GM12872 (cell line): ENCODE measurements around the gene SCP2D1.

Experiments
- CTCF ChIP-seq: IDR thresholded peaks from 3 replicates; pipeline ENCODE4 v1.5.1; 2011; ENCODE audit warnings: low read depth, mild to moderate bottlenecking, low read length, moderate library complexity; ENCODE audit not compliant: insufficient read depth

Gene SCP2D1

GRCh38 chr20:18781509-18781908, 32.1 kb upstream of the SCP2D1 start:
- TF ChIP-seq CTCF = no peak

DNA sequence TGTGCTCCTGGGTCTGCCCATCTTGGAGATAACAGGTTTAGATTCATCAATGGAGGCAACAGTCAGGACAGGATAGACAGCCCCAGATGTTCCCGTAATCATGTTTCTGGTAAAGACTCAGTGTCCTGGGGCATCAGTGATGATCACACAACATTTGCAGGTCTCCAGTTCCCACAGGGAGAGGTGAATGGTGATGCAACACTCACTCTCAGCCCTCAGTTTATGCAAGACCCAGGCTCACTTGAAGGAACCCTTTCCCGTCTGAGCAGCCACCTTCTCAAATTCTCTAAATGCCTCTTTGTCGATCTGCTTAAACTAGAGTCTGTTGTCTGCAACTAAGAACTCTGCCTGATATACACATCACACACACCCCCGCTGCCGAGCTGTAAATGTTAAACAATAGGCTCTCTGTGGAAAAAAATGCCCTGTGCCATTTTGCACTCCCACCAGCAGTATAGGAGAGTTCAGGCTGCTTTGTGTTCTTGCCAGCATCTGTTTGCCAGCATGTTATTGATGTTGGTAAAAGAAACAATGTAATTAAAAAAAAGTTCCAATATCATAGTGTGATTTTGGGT, 30.1 kb upstream of the SCP2D1 start:
- no peak for TF ChIP-seq CTCF

- no peak for TF ChIP-seq CTCF
Measured at GRCh38 chr20:18788021-18788420, 25.6 kb upstream of the SCP2D1 start.

DNA sequence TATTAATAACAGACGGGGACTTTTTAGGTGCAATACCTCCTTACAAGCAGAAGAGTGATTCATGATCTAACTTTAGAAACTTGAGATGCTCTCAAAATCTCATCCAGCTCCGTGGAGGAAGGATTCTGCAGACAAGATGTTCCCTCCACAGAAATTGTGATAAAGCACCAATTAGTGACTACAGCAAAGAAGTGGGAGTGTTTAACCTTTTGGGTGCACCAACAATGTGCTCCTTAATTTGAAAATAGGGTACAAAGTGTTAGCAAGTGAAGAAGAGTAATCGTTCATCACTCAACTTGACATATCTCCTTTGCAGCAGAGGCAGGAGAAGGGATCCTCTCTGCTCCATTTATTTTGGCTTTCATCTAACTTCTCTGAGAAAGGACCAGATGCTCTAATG, 22.8 kb upstream of the SCP2D1 start:
- no peak for TF ChIP-seq CTCF

DNA sequence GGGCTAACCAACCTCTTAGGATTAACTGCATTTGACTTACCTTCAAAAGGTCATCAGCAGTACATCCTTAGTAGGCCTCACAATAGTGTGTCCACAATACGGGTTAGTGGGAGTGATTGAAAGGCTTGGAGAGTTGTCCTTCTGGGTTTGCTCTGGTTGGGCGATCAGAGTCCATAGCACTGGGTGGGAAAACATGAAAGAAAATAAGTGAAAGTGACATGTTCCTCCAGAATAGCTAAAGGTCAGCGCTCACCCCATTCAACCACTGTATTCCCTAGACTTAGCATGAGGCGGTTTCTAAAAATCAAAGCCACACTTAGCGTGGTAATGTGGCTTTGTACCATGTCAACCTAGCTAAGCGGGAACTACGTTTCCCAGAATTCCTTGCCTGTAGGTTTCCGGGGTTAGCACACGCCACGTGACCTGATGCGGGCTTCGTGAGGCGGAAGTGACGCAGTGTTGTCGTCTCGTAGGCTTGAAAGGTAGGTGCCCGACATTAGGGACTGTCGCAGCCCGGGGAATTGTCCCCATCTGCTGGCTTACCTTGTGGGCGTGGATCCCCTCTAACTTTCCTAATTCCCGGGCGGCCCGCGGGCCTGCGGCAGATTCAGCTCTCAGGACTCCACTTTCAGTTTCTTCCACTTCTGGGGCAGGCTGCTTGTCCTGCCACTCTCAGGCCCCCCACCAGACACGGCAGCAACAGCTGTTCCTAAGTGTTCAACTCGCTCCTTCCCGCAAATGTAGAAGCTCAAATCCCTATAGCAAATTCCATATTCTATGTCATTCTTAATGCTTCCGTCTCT, 19.8 kb upstream of the SCP2D1 start:
- TF ChIP-seq CTCF = peak; percentile 32; the same call in 1 of the 3 replicates

- TF ChIP-seq CTCF = no peak
Measured at GRCh38 chr20:18794428-18794787, 19.2 kb upstream of the SCP2D1 start.

DNA sequence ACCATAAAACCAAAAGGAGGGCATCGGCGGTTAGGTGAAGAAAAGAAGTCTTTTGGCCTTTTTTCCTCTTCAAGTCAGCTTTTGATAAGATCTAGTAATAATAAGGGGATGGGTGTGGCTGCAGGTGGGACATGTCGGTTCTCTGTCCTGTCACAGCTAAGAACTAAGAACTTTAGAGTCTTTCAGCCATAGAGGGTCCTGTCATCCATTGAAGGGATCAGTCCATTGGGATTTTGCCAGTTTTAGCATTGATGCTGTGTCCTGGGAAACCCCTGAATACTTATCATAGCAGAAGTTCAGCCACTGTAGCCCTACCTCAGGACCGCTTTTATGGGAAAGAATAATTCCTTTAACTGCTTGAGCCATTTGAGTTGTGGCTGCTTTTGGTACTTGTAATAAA, 18.2 kb upstream of the SCP2D1 start:
- TF ChIP-seq CTCF = no peak
